Stimulated activated CD4-positive, alpha-beta T cell treated with anti-CD3 and anti-CD28 coated beads, Interleukin-12 subunit alpha, Interleukin-12 subunit beta, amount 100 ng/mL, for 48 hours (primary cell): ENCODE data around the gene DPH7.
"Not testable (repeated sequence)": the region's sequence is repeated elsewhere in the genome, so short reads cannot be mapped to it uniquely, and the experiment has no call there.

Experiments
- DNase-seq, 3 donors: peaks; one replicate each; pipeline ENCODE4 v3.0.0-alpha.2; 2020; ENCODE audit warnings: low read depth in 2 of 3, low spot score in 1 of 3

The DPH7 gene

GRCh38 chr9:137520614-137521404 is 57.9 kb downstream of the DPH7 start:
- no peak for DNase-seq

- no peak for DNase-seq
Observed at GRCh38 chr9:137519553-137519952, 59.2 kb downstream of the DPH7 start.

GRCh38 chr9:137518661-137519459 is 59.9 kb downstream of the DPH7 start:
- DNase-seq: not testable (repeated sequence)

- no peak for DNase-seq
Observed at GRCh38 chr9:137516144-137516917, 62.4 kb downstream of the DPH7 start.

- DNase-seq: no peak
Observed at GRCh38 chr9:137515338-137515724, 63.4 kb downstream of the DPH7 start.

GRCh38 chr9:137514691-137515337 is 63.9 kb downstream of the DPH7 start:
- DNase-seq: no peak

GRCh38 chr9:137513801-137514570 is 64.7 kb downstream of the DPH7 start:
- DNase-seq: not testable (repeated sequence)

- not testable (repeated sequence) for DNase-seq
Observed at GRCh38 chr9:137513136-137513535, 65.6 kb downstream of the DPH7 start.

- DNase-seq: no peak
Observed at GRCh38 chr9:137511758-137512463, 66.8 kb downstream of the DPH7 start.

- not testable (repeated sequence) for DNase-seq
Observed at GRCh38 chr9:137511126-137511525, 67.6 kb downstream of the DPH7 start.

- DNase-seq: no peak
Observed at GRCh38 chr9:137509198-137509597, 69.5 kb downstream of the DPH7 start.

- DNase-seq: no peak
Observed at GRCh38 chr9:137506702-137507171, 72.0 kb downstream of the DPH7 start.

- DNase-seq: no peak
Observed at GRCh38 chr9:137506274-137506673, 72.5 kb downstream of the DPH7 start.

GRCh38 chr9:137505421-137506140 is 73.1 kb downstream of the DPH7 start:
- DNase-seq: no peak
